Thoracic aorta (tissue), 2 donors: ENCODE results near the gene CFAP92. TPM values are rescaled to one million over a fixed set of nuclear protein-coding genes. Genes with fewer than 3 reads are reported as not detected.

Source experiments
- ATAC-seq: fragments of 150-250 bp; one replicate; pipeline ENCODE4 v1.8.0; 2017; ENCODE audit warnings: low read depth; ENCODE audit not compliant: insufficient number of reproducible peaks, low FRiP score
- DNase-seq: peaks from one replicate; pipeline ENCODE4 v3.0.0-alpha.2; 2020; ENCODE audit warnings: low spot score
- H3K27ac ChIP-seq, 2 donors: fragments of 200-600 bp; sonication (generic); 1 replicate in 1 of 2; 2 replicates in 1 of 2; pipeline ENCODE4 v1.5.1; 2016; ENCODE audit warnings: mild to moderate bottlenecking in 2 of 2, moderate library complexity in 2 of 2
- H3K27me3 ChIP-seq: fragments of 200-600 bp; sonication (generic); replicated peaks from 2 replicates; pipeline ENCODE4 v1.6.0; 2016; ENCODE audit warnings: mild to moderate bottlenecking; ENCODE audit not compliant: insufficient read depth
- H3K36me3 ChIP-seq: fragments of 200-600 bp; sonication (generic); one replicate; pipeline ENCODE4 v1.5.1; 2016
- H3K4me1 ChIP-seq, 2 donors: fragments of 200-600 bp; sonication (generic); 1 replicate in 1 of 2; 2 replicates in 1 of 2; pipeline versions ENCODE4 v1.5.1 to v1.6.0; 2016; ENCODE audit warnings: low read depth in 2 of 2, mild to moderate bottlenecking in 1 of 2; ENCODE audit not compliant: control insufficient read depth in 1 of 2
- H3K4me3 ChIP-seq: fragments of 200-600 bp; sonication (generic); 2 replicates; pipeline ENCODE4 v1.5.1; 2016; ENCODE audit warnings: mild to moderate bottlenecking
- H3K9me3 ChIP-seq: fragments of 200-600 bp; sonication (generic); 2 replicates; pipeline ENCODE4 v1.5.1; 2016
- total RNA-seq, 2 donors: library from RNA; depleted of rRNA; stranded (reverse); fragments of >200 nt; gene quantifications; one replicate each; pipeline versions ENCODE4 v1.1.0 to v1.2.3, GENCODE V29; 2016
- TF ChIP-seq, protein P1 (sequence below): fragments of 200-600 bp; sonication (generic); IDR thresholded peaks from one replicate; pipeline ENCODE4 v1.5.1; 2019; ENCODE audit warnings: antibody characterized with exemption

The CFAP92 gene
- total RNA-seq, 2 donors from 2014 or later, result 0.68 TPM; not detected in 1

DNA sequence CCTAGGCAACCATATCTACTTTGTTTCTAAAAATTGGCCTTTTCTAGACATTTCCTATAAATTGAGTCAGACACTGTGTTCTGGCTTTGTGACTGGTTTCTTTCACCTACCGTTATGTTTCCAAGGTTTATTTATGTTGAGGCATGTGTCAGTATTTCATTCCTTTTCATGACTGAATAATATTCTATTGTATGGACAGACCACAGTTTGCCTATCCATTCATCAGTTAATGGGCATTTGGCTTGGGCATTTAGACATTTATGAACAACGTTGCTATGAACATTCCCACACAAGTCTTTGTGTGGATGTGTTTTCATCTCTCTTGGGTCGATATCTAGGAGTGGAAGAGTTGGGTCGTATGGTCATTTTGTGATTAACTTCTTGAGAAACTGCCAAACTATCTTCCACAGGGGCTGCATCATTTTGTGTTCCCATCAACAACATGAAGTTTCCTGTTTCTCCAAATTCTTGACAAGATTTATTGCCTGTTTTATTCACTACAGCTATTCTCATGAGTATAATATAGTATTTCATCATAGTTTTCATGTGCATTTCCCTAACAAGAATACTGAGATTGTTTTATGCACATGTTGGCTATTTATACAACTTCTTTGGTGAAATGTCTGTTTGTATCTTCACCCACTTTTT, 3.7 kb upstream of the CFAP92 start:
- no peaks in the 10 kb centered on the region for H3K36me3 ChIP-seq
- H3K27me3 ChIP-seq, result no peaks in the 10 kb centered on the region
- peaks cover 8 to 37% of the 10 kb centered on the region in 2 donors for H3K4me1 ChIP-seq

DNA sequence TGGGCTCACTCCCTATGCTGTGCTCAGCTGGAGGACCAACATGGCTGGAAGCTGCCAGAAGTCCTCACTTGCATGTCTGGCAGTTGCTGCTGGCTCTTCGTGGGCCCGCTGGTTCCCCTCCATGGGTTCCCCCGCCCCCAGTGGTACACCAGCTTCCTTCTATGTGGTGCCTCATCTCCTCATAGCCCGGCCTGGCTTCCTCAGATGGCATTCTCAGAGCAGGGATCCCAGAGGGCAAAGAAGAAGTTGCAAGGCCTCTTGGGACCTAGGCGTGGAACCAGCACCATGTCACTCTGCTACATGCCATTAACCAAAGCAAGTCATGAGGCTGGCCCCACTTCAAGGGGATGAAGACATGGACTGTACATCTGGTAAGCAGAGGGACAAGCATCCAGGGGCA, 2.9 kb upstream of the CFAP92 start:
- no peak overlapping the region for H3K4me3 ChIP-seq
- H3K27ac ChIP-seq, result no peak overlapping the region
- no peaks in the 10 kb centered on the region for H3K36me3 ChIP-seq
- H3K9me3 ChIP-seq, result no peaks in the 10 kb centered on the region
- DNase-seq (no peak), ATAC-seq (no peak)
- TF ChIP-seq, protein P1, sequence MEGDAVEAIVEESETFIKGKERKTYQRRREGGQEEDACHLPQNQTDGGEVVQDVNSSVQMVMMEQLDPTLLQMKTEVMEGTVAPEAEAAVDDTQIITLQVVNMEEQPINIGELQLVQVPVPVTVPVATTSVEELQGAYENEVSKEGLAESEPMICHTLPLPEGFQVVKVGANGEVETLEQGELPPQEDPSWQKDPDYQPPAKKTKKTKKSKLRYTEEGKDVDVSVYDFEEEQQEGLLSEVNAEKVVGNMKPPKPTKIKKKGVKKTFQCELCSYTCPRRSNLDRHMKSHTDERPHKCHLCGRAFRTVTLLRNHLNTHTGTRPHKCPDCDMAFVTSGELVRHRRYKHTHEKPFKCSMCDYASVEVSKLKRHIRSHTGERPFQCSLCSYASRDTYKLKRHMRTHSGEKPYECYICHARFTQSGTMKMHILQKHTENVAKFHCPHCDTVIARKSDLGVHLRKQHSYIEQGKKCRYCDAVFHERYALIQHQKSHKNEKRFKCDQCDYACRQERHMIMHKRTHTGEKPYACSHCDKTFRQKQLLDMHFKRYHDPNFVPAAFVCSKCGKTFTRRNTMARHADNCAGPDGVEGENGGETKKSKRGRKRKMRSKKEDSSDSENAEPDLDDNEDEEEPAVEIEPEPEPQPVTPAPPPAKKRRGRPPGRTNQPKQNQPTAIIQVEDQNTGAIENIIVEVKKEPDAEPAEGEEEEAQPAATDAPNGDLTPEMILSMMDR, result no peak
- H3K4me1 ChIP-seq, result peaks cover 7 to 29% of the 10 kb centered on the region in 2 donors
- H3K27me3 ChIP-seq, result no peaks in the 10 kb centered on the region

More for the DNA sequence above, 3.7 kb upstream of the CFAP92 start:
- H3K4me3 ChIP-seq, result no peak overlapping the region
- TF ChIP-seq, protein P1, result no peak
- no peak for ATAC-seq
- H3K27ac ChIP-seq, result no peak overlapping the region
- no peaks in the 10 kb centered on the region for H3K9me3 ChIP-seq
- DNase-seq, result no peak

DNA sequence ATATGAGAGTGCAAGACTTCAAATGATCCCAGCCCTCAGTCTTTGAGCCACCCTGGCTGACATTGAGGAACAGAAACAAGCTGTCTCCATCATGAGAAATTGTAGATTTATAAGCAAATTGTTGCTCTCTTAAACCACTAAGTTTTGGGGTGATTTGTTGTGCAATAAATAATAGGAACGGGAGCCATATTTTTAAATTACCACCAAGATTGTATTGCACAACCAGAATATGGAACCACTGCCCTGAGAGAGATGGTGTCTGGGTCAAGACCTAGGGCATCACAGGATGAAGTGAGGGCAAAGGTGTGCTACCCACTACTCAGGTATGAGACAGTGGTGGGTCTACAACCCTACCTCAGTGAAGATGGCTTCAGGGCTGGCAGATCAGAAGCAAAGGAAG, 2.3 kb upstream of the CFAP92 start:
- Histone ChIP-seq H3K4me3 (no peak overlapping the region), H3K9me3 (no peaks in the 10 kb centered on the region), H3K27ac (no peak overlapping the region), H3K36me3 (no peaks in the 10 kb centered on the region), H3K27me3 (no peaks in the 10 kb centered on the region), H3K4me1 (peaks cover 5 to 24% of the 10 kb centered on the region in 2 donors)
- TF ChIP-seq, protein P1, result no peak
- ATAC-seq (no peak), DNase-seq (no peak)

DNA sequence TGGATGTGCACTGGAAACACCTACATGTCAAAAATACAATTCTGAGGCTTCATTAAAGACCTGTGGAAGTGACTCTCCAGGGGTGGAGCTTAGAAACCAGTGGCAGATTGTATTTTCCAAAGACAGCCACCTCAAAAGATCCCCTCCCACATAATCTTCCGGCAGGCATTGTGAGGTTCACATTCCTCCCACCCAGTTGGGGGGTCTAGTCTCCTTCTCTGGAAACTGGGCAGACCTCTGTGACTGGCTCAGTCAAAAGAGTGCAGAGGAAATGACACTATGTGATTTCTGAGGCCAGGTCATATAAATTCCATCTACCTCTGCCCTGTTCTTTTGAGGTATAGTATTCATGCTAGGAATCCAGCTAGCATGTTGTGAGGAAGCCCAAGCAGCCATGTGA, 1.9 kb upstream of the CFAP92 start:
- DNase-seq (no peak), ATAC-seq (no peak)

More for the DNA sequence above, 1.9 kb upstream of the CFAP92 start:
- Histone ChIP-seq H3K27ac (no peak overlapping the region), H3K4me1 (peaks cover 5 to 19% of the 10 kb centered on the region in 2 donors), H3K36me3 (no peaks in the 10 kb centered on the region), H3K4me3 (no peak overlapping the region), H3K9me3 (no peaks in the 10 kb centered on the region), H3K27me3 (no peaks in the 10 kb centered on the region)
- TF ChIP-seq, protein P1, result no peak
